ENCODE data around the gene LIPA.

The LIPA gene

GRCh38 chr10:89228962-89229361 lies 22.6 kb downstream of the LIPA start:
- Histone ChIP-seq H3K4me1 (ENCODE audit: control insufficient read depth, insufficient read depth, low read length, poor library complexity, severe bottlenecking) (no peaks in the 10 kb centered on the region), H3K9me3 (ENCODE audit: control insufficient read depth, low read length) (no peaks in the 10 kb centered on the region), H3K27ac (ENCODE audit: insufficient read depth, low read length, poor library complexity, severe bottlenecking) (no peak overlapping the region), H3K36me3 (ENCODE audit: control insufficient read depth, insufficient read depth, low read length) (peaks cover 5% of the 10 kb centered on the region), H3K4me3 (ENCODE audit: insufficient read depth, low read depth, low read length, poor library complexity, severe bottlenecking) (no peak overlapping the region), H3K27me3 (replicated peaks; ENCODE audit: control insufficient read depth, insufficient read depth, low read length, poor library complexity, severe bottlenecking) (no peaks in the 10 kb centered on the region)
- DNase-seq = no peak

GRCh38 chr10:89228146-89228545 lies 23.4 kb downstream of the LIPA start:
- no peak overlapping the region for H3K4me3 ChIP-seq (ENCODE audit: insufficient read depth, low read depth, low read length, poor library complexity, severe bottlenecking)
- no peaks in the 10 kb centered on the region for H3K27me3 ChIP-seq (replicated peaks; ENCODE audit: control insufficient read depth, insufficient read depth, low read length, poor library complexity, severe bottlenecking)
- H3K9me3 ChIP-seq (ENCODE audit: control insufficient read depth, low read length) = no peaks in the 10 kb centered on the region
- H3K36me3 ChIP-seq (ENCODE audit: control insufficient read depth, insufficient read depth, low read length) = peaks cover 12% of the 10 kb centered on the region
- H3K4me1 ChIP-seq (ENCODE audit: control insufficient read depth, insufficient read depth, low read length, poor library complexity, severe bottlenecking) = no peaks in the 10 kb centered on the region
- no peak for DNase-seq
- H3K27ac ChIP-seq (ENCODE audit: insufficient read depth, low read length, poor library complexity, severe bottlenecking) = no peak overlapping the region

GRCh38 chr10:89226891-89227290 lies 24.7 kb downstream of the LIPA start:
- H3K27ac ChIP-seq (ENCODE audit: insufficient read depth, low read length, poor library complexity, severe bottlenecking) = no peak overlapping the region
- H3K36me3 ChIP-seq (ENCODE audit: control insufficient read depth, insufficient read depth, low read length) = peaks cover 15% of the 10 kb centered on the region
- no peak overlapping the region for H3K4me3 ChIP-seq (ENCODE audit: insufficient read depth, low read depth, low read length, poor library complexity, severe bottlenecking)
- no peaks in the 10 kb centered on the region for H3K4me1 ChIP-seq (ENCODE audit: control insufficient read depth, insufficient read depth, low read length, poor library complexity, severe bottlenecking)
- no peak for DNase-seq
- no peaks in the 10 kb centered on the region for H3K27me3 ChIP-seq (replicated peaks; ENCODE audit: control insufficient read depth, insufficient read depth, low read length, poor library complexity, severe bottlenecking)
- H3K9me3 ChIP-seq (ENCODE audit: control insufficient read depth, low read length) = no peaks in the 10 kb centered on the region

GRCh38 chr10:89224739-89225443 lies 26.7 kb downstream of the LIPA start:
- no peak for DNase-seq
- H3K4me3 ChIP-seq (ENCODE audit: insufficient read depth, low read depth, low read length, poor library complexity, severe bottlenecking) = no peak overlapping the region
- no peak overlapping the region for H3K27ac ChIP-seq (ENCODE audit: insufficient read depth, low read length, poor library complexity, severe bottlenecking)
- H3K27me3 ChIP-seq (replicated peaks; ENCODE audit: control insufficient read depth, insufficient read depth, low read length, poor library complexity, severe bottlenecking) = no peaks in the 10 kb centered on the region
- H3K36me3 ChIP-seq (ENCODE audit: control insufficient read depth, insufficient read depth, low read length) = peaks cover 24% of the 10 kb centered on the region
- H3K4me1 ChIP-seq (ENCODE audit: control insufficient read depth, insufficient read depth, low read length, poor library complexity, severe bottlenecking) = no peaks in the 10 kb centered on the region
- no peaks in the 10 kb centered on the region for H3K9me3 ChIP-seq (ENCODE audit: control insufficient read depth, low read length)

- Histone ChIP-seq H3K4me3 (ENCODE audit: insufficient read depth, low read depth, low read length, poor library complexity, severe bottlenecking) (no peak overlapping the region), H3K9me3 (ENCODE audit: control insufficient read depth, low read length) (no peaks in the 10 kb centered on the region), H3K27ac (ENCODE audit: insufficient read depth, low read length, poor library complexity, severe bottlenecking) (no peak overlapping the region), H3K27me3 (replicated peaks; ENCODE audit: control insufficient read depth, insufficient read depth, low read length, poor library complexity, severe bottlenecking) (no peaks in the 10 kb centered on the region), H3K4me1 (ENCODE audit: control insufficient read depth, insufficient read depth, low read length, poor library complexity, severe bottlenecking) (peaks cover 3% of the 10 kb centered on the region), H3K36me3 (ENCODE audit: control insufficient read depth, insufficient read depth, low read length) (peaks cover 26% of the 10 kb centered on the region)
- no peak for DNase-seq
Measured at GRCh38 chr10:89221919-89222318, 29.7 kb downstream of the LIPA start.

- H3K27me3 ChIP-seq (replicated peaks; ENCODE audit: control insufficient read depth, insufficient read depth, low read length, poor library complexity, severe bottlenecking) = no peaks in the 10 kb centered on the region
- H3K4me1 ChIP-seq (ENCODE audit: control insufficient read depth, insufficient read depth, low read length, poor library complexity, severe bottlenecking) = peaks cover 3% of the 10 kb centered on the region
- H3K9me3 ChIP-seq (ENCODE audit: control insufficient read depth, low read length) = no peaks in the 10 kb centered on the region
- H3K27ac ChIP-seq (ENCODE audit: insufficient read depth, low read length, poor library complexity, severe bottlenecking) = no peak overlapping the region
- H3K36me3 ChIP-seq (ENCODE audit: control insufficient read depth, insufficient read depth, low read length) = peaks cover 25% of the 10 kb centered on the region
- no peak overlapping the region for H3K4me3 ChIP-seq (ENCODE audit: insufficient read depth, low read depth, low read length, poor library complexity, severe bottlenecking)
- DNase-seq = no peak
Measured at GRCh38 chr10:89219513-89220218, 31.9 kb downstream of the LIPA start.

GRCh38 chr10:89217057-89217990 lies 34.3 kb downstream of the LIPA start:
- Histone ChIP-seq H3K27ac (ENCODE audit: insufficient read depth, low read length, poor library complexity, severe bottlenecking) (no peak overlapping the region), H3K4me3 (ENCODE audit: insufficient read depth, low read depth, low read length, poor library complexity, severe bottlenecking) (no peak overlapping the region)

GRCh38 chr10:89216056-89216455 lies 35.5 kb downstream of the LIPA start:
- Histone ChIP-seq H3K9me3 (ENCODE audit: control insufficient read depth, low read length) (no peaks in the 10 kb centered on the region), H3K27ac (ENCODE audit: insufficient read depth, low read length, poor library complexity, severe bottlenecking) (no peak overlapping the region), H3K4me3 (ENCODE audit: insufficient read depth, low read depth, low read length, poor library complexity, severe bottlenecking) (no peak overlapping the region), H3K4me1 (ENCODE audit: control insufficient read depth, insufficient read depth, low read length, poor library complexity, severe bottlenecking) (peaks cover 3% of the 10 kb centered on the region), H3K36me3 (ENCODE audit: control insufficient read depth, insufficient read depth, low read length) (peaks cover 11% of the 10 kb centered on the region), H3K27me3 (replicated peaks; ENCODE audit: control insufficient read depth, insufficient read depth, low read length, poor library complexity, severe bottlenecking) (no peaks in the 10 kb centered on the region)
- no peak for DNase-seq

More at GRCh38 chr10:89217057-89217990, 34.3 kb downstream of the LIPA start:
- Histone ChIP-seq H3K36me3 (ENCODE audit: control insufficient read depth, insufficient read depth, low read length) (peaks cover 15% of the 10 kb centered on the region), H3K9me3 (ENCODE audit: control insufficient read depth, low read length) (no peaks in the 10 kb centered on the region), H3K27me3 (replicated peaks; ENCODE audit: control insufficient read depth, insufficient read depth, low read length, poor library complexity, severe bottlenecking) (no peaks in the 10 kb centered on the region), H3K4me1 (ENCODE audit: control insufficient read depth, insufficient read depth, low read length, poor library complexity, severe bottlenecking) (peaks cover 3% of the 10 kb centered on the region)
- peak; percentile 8 to 54 (median 18) for DNase-seq

- Histone ChIP-seq H3K36me3 (ENCODE audit: control insufficient read depth, insufficient read depth, low read length) (peaks cover 8% of the 10 kb centered on the region), H3K27ac (ENCODE audit: insufficient read depth, low read length, poor library complexity, severe bottlenecking) (no peak overlapping the region), H3K9me3 (ENCODE audit: control insufficient read depth, low read length) (no peaks in the 10 kb centered on the region), H3K4me1 (ENCODE audit: control insufficient read depth, insufficient read depth, low read length, poor library complexity, severe bottlenecking) (peaks cover 3% of the 10 kb centered on the region), H3K27me3 (replicated peaks; ENCODE audit: control insufficient read depth, insufficient read depth, low read length, poor library complexity, severe bottlenecking) (no peaks in the 10 kb centered on the region), H3K4me3 (ENCODE audit: insufficient read depth, low read depth, low read length, poor library complexity, severe bottlenecking) (no peak overlapping the region)
- no peak for DNase-seq
Measured at GRCh38 chr10:89215511-89215910, 36.1 kb downstream of the LIPA start.
